GM18517 (cell line): Measurements from ENCODE around the gene SFMBT2.

Source experiments
- ATAC-seq: cut with Tn5 transposase; IDR thresholded peaks from one replicate; pipeline ENCODE4 v1.9.1; 2021; ENCODE audit warnings: mild to moderate bottlenecking, moderate library complexity; ENCODE audit not compliant: unreplicated experiment

SFMBT2 gene

DNA sequence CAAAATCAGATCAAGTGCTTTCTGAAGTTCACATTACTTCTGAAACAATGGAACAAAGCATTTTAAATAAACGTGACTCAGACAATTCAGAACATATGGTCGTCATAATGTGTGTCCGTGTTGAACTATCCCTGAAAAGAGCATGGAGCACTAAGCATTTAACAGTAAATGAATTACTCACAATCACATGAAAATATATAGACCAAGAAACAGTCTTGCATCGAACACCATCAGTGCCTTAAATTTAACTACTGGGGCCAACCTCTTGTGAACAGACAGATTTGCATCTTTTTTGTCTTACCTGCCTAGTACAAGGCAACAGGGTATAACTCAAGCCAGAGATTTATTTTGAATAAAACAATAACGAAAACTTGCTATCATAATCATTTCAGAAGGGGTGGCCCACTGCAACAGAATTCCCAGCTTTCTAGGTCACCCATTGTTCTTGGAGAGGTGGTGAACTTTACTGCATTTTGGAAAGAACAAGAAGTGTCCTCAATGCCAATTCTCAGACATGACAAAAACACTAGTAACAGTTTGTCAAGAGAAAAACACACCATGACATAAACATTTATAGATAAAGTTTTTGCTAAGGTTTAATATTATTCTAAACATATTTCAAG, 293.5 kb downstream of the SFMBT2 start:
- ATAC-seq = no peak

DNA sequence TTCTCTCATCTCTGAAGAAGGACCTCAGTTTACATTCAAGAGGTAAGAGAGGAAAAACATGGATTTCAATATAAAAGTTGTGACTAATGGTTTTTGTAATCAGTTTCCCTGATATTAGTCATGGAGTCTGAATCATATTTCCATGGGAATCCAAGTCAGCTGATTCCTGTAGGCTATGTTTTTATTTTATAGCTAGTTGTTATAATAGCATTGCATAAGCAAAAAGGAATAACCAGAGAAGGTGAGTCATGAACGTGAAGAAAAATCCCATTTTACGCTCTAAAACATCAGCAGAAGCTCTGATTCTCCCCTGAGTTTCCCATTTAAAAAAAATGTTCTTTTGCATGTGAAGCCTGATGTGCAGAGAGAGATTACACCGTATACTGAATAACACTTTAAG, 299.3 kb downstream of the SFMBT2 start:
- ATAC-seq = no peak

DNA sequence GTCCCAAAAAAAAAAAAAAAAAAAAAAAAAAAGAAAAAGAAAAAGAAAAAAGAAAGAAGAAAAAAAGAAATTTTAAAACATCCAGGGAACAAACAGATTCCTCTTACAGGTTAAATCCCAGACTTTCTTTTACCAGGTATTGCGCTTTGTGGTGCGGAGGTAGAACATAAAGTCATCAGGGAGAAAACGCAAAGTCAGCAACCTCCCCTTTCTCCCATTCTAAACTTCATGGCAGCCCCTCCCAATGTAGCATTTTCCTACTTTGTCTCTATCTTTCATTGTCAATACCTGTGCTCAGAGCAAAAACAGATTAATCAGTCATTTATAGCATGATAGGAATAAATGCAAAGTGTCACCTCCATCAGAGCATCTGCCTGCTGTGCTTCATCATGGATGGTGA, 299.7 kb downstream of the SFMBT2 start:
- no peak for ATAC-seq
